ENCODE data around the gene PLA2G2A. TPM values are rescaled to one million over a fixed set of nuclear protein-coding genes. Genes with fewer than 3 reads are reported as not detected.
"Not testable (repeated sequence)": the region's sequence is repeated elsewhere in the genome, so short reads cannot be mapped to it uniquely, and the experiment has no call there.

Gene PLA2G2A
- total RNA-seq, 1 experiment from 2014 or later = 7.1 TPM

DNA sequence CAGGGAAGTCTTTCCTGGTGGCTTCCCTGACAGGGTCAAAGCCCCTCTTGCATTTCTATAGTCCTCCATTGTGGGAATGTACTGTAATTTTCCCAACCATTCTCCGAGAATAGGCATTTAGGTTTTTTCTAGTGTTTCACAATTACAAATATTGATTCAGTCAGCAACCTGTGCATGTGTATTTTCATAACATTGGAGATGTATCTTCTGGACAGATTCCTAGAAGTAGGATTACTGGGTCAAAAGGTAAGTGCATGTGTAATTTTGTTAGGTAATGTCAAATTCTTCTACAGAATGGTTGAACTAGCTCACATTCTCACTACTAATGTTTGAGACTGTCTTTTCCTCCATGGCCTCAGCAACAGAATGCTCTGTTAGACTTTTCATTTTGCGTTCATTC, 8.3 kb upstream of the PLA2G2A start:
- no peak overlapping the region for H2AK5ac ChIP-seq (ENCODE audit: insufficient read length, low read length)
- H3K4me1 Mint-ChIP-seq = peaks cover 52 to 55% of the 10 kb centered on the region in 2 experiments

DNA sequence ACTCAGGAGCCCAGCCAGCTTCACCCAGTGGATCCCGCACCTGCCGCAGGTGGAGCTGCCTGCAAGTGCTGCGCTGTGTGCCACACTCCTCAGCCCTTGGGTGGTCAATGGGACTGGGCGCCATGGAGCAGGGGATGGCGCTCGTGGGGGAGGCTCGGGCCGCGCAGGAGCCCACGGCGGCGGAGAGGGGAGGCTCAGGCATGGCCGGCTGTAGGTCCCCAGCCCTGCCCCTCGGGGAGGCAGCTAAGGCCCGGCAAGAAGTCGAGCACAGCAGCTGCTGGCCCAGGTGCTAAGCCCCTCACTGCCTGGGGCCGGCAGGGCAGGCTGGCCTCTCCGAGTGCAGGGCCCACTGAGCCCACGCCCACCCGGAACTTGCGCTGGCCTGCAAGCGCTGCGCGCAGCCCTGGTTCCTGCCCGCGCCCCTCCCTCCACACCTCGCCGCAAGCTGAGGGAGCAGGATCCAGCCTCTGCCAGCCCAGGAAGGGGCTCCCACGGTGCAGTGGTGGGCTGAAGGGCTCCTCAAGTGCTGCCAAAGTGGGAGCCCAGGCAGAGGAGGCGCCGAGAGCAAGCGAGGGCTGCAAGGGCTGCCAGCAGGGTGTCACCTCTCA, 5.1 kb upstream of the PLA2G2A start:
- H3K4ac ChIP-seq (ENCODE audit: low read depth, low read length); H3K14ac ChIP-seq (ENCODE audit: insufficient read depth, low read length); H3K9me3 ChIP-seq (ENCODE audit: control insufficient read depth, low read depth, low read length); H2AK5ac ChIP-seq (ENCODE audit: insufficient read length, low read length); H3K36me3 Mint-ChIP-seq (ENCODE audit: insufficient read depth in 1 of 3, low read depth in 3 of 3); H3K23ac ChIP-seq (ENCODE audit: insufficient read length, low read depth, low read length); H4K5ac ChIP-seq (ENCODE audit: insufficient read length, low read depth, low read length); H3K27ac Mint-ChIP-seq; H3K27ac ChIP-seq (ENCODE audit: insufficient read length, low read depth, low read length); H4K8ac ChIP-seq (replicated peaks; ENCODE audit: insufficient read length, low read depth, low read length); H3T11ph ChIP-seq (ENCODE audit: low read length); H2BK5ac ChIP-seq (ENCODE audit: insufficient read length, low read length); H3K4me1 ChIP-seq (ENCODE audit: insufficient read depth, low read length); H4K20me1 ChIP-seq (ENCODE audit: control insufficient read depth, insufficient read depth, insufficient read length); DNase-seq; H3K23me2 ChIP-seq (ENCODE audit: insufficient read length, low read depth, low read length, poor library complexity, severe bottlenecking); H2BK20ac ChIP-seq (ENCODE audit: low read depth, low read length, poor library complexity, severe bottlenecking); H3K27me3 Mint-ChIP-seq (ENCODE audit: low read depth); H3K79me1 ChIP-seq (ENCODE audit: insufficient read depth, low read depth, low read length, poor library complexity, severe bottlenecking); H3K4me3 Mint-ChIP-seq; H3K9me3 Mint-ChIP-seq; H2AFZ ChIP-seq (ENCODE audit: low read length); H2BK12ac ChIP-seq (ENCODE audit: insufficient read length, low read depth, low read length); H3K9ac ChIP-seq (ENCODE audit: extremely low read depth, insufficient read length, low read length); H3K79me2 ChIP-seq (ENCODE audit: insufficient read depth, low read length); H2BK120ac ChIP-seq (ENCODE audit: low read depth, low read length, poor library complexity, severe bottlenecking); H3K4me2 ChIP-seq (ENCODE audit: insufficient read depth, insufficient read length, low read length); H3K18ac ChIP-seq (ENCODE audit: insufficient read length, low read depth, low read length); H3K27me3 ChIP-seq (ENCODE audit: insufficient read depth, low read length); H3K56ac ChIP-seq (ENCODE audit: insufficient read length, low read depth, low read length); H2BK15ac ChIP-seq (ENCODE audit: low read depth, low read length); H4K91ac ChIP-seq (ENCODE audit: insufficient read length, low read depth, low read length): not testable (repeated sequence)
- peaks cover 47 to 50% of the 10 kb centered on the region in 2 experiments for H3K4me1 Mint-ChIP-seq
- no CpG with 5 or more reads among the region's 32 CpGs for WGBS (ENCODE audit: extremely low coverage, insufficient read length, low lambda C conversion rate)

More for the DNA sequence above, 8.3 kb upstream of the PLA2G2A start:
- H3K4me3 Mint-ChIP-seq = no peak overlapping the region
- no peaks in the 10 kb centered on the region for H3K27me3 Mint-ChIP-seq (ENCODE audit: low read depth)
- no peak overlapping the region for H2BK5ac ChIP-seq (ENCODE audit: insufficient read length, low read length)
- no peaks in the 10 kb centered on the region for H3K9me3 ChIP-seq (ENCODE audit: control insufficient read depth, low read depth, low read length)
- no peak overlapping the region for H2BK15ac ChIP-seq (ENCODE audit: low read depth, low read length)
- no peak overlapping the region for H3T11ph ChIP-seq (ENCODE audit: low read length)
- peaks cover 4 to 8% (median 8%) of the 10 kb centered on the region in 3 experiments; a peak in 5 of 7 replicates for H3K36me3 Mint-ChIP-seq (ENCODE audit: insufficient read depth in 1 of 3, low read depth in 3 of 3)
- no peak overlapping the region for H3K27ac ChIP-seq (ENCODE audit: insufficient read length, low read depth, low read length)
- DNase-seq = no peak
- no peak overlapping the region for H2BK12ac ChIP-seq (ENCODE audit: insufficient read length, low read depth, low read length)
- H3K56ac ChIP-seq (ENCODE audit: insufficient read length, low read depth, low read length) = no peak overlapping the region
- no peaks in the 10 kb centered on the region for H3K79me1 ChIP-seq (ENCODE audit: insufficient read depth, low read depth, low read length, poor library complexity, severe bottlenecking)
- no peaks in the 10 kb centered on the region for H4K20me1 ChIP-seq (ENCODE audit: control insufficient read depth, insufficient read depth, insufficient read length)
- no peak overlapping the region for H4K91ac ChIP-seq (ENCODE audit: insufficient read length, low read depth, low read length)
- no peaks in the 10 kb centered on the region for H3K23me2 ChIP-seq (ENCODE audit: insufficient read length, low read depth, low read length, poor library complexity, severe bottlenecking)
- no peak overlapping the region for H3K14ac ChIP-seq (ENCODE audit: insufficient read depth, low read length)
- H3K9ac ChIP-seq (ENCODE audit: extremely low read depth, insufficient read length, low read length) = no peak overlapping the region
- H3K27me3 ChIP-seq (ENCODE audit: insufficient read depth, low read length) = no peaks in the 10 kb centered on the region
- no peak overlapping the region for H3K4ac ChIP-seq (ENCODE audit: low read depth, low read length)
- no peak overlapping the region for H2BK120ac ChIP-seq (ENCODE audit: low read depth, low read length, poor library complexity, severe bottlenecking)
- H3K9me3 Mint-ChIP-seq = peaks cover 0 to 7% of the 10 kb centered on the region in 2 experiments; a peak in 1 of 5 replicates
- H3K4me1 ChIP-seq (ENCODE audit: insufficient read depth, low read length) = peaks cover 7% of the 10 kb centered on the region; the same call in 1 of the 2 replicates
- TF ChIP-seq, protein P1, sequence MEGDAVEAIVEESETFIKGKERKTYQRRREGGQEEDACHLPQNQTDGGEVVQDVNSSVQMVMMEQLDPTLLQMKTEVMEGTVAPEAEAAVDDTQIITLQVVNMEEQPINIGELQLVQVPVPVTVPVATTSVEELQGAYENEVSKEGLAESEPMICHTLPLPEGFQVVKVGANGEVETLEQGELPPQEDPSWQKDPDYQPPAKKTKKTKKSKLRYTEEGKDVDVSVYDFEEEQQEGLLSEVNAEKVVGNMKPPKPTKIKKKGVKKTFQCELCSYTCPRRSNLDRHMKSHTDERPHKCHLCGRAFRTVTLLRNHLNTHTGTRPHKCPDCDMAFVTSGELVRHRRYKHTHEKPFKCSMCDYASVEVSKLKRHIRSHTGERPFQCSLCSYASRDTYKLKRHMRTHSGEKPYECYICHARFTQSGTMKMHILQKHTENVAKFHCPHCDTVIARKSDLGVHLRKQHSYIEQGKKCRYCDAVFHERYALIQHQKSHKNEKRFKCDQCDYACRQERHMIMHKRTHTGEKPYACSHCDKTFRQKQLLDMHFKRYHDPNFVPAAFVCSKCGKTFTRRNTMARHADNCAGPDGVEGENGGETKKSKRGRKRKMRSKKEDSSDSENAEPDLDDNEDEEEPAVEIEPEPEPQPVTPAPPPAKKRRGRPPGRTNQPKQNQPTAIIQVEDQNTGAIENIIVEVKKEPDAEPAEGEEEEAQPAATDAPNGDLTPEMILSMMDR (conservative IDR thresholded peaks at IDR 0.05) = no peak
- H3K27ac Mint-ChIP-seq = no peak overlapping the region
- H4K8ac ChIP-seq (replicated peaks; ENCODE audit: insufficient read length, low read depth, low read length) = no peak overlapping the region
- H3K79me2 ChIP-seq (ENCODE audit: insufficient read depth, low read length) = no peaks in the 10 kb centered on the region
- no CpG with 5 or more reads among the region's 2 CpGs for WGBS (ENCODE audit: extremely low coverage, insufficient read length, low lambda C conversion rate)
- no peak overlapping the region for H2AFZ ChIP-seq (ENCODE audit: low read length)
- H3K23ac ChIP-seq (ENCODE audit: insufficient read length, low read depth, low read length) = no peak overlapping the region
- H2BK20ac ChIP-seq (ENCODE audit: low read depth, low read length, poor library complexity, severe bottlenecking) = no peak overlapping the region
- H4K5ac ChIP-seq (ENCODE audit: insufficient read length, low read depth, low read length) = no peak overlapping the region
- H3K4me2 ChIP-seq (ENCODE audit: insufficient read depth, insufficient read length, low read length) = no peak overlapping the region
- H3K18ac ChIP-seq (ENCODE audit: insufficient read length, low read depth, low read length) = no peak overlapping the region

Measured in H9 (cell line).